IPS-NIHi11 (cell line): ENCODE data around the gene LGALS7.

Experiments
- DNase-seq: peaks from one replicate; pipeline ENCODE4 v3.0.0; 2012; ENCODE audit warnings: mixed read lengths, low spot score

The LGALS7 gene

GRCh38 chr19:38726761-38727301 lies 46.5 kb downstream of the LGALS7 start:
- no peak for DNase-seq

DNA sequence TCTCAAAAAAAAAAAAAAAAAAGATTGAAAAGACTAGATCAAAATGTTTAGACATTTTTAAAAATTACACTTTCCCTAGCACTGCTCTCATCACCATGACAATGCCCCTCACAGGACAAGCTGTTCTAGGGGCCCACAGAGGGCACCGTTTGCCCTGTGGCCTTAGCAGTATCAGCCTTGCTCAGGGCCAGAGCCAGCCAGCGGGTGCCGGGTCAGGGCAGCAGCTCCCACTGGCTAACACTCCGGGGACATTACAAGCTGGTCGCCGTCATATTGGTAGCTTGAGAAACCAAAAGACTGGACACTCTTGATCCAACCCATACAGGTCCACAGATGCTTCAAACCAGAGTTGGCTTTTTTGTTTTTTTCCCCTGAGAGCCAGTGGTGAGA lies 47.0 kb downstream of the LGALS7 start:
- no peak for DNase-seq

- DNase-seq: no peak
Observed at GRCh38 chr19:38725469-38726283, 47.6 kb downstream of the LGALS7 start.

DNA sequence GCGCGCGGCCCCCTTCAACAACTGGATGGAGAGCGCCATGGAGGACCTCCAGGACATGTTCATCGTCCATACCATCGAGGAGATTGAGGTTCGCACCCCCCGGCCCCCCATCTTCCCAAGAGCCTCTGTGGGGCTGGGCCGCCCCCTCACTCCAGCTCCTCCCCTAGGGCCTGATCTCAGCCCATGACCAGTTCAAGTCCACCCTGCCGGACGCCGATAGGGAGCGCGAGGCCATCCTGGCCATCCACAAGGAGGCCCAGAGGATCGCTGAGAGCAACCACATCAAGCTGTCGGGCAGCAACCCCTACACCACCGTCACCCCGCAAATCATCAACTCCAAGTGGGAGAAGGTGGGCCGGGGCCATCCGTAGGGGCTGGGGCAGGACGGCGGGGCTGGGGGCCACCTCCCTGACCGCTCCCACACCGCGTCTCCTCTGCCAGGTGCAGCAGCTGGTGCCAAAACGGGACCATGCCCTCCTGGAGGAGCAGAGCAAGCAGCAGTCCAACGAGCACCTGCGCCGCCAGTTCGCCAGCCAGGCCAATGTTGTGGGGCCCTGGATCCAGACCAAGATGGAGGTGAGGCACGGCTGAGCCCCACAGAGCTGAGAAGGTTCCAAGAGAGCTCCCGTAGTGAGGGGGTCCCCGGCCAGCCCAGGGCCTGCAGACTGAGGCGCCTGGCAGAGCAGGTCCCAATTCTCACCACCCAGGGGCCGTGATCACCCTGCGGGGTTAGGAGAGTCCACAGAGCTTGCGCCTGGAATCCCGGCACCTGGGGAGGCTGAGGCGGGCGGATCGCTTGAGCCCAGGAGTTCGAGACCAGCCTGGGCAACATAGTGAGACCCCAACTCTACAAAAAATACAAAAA lies 49.1 kb downstream of the LGALS7 start:
- no peak for DNase-seq

DNA sequence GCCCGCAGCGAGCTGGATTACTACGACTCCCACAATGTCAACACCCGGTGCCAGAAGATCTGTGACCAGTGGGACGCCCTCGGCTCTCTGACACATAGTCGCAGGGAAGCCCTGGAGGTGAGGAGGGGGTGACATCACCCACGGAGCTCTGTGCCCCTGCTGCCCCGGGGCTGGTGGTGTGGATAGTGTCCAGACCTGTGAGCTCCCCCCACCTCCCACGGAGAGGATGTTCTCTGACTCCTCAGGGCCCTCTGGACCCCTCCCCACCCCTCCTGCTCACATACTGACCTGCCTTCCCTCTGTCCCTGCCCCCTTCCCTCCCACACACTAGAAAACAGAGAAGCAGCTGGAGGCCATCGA lies 49.7 kb downstream of the LGALS7 start:
- no peak for DNase-seq

DNA sequence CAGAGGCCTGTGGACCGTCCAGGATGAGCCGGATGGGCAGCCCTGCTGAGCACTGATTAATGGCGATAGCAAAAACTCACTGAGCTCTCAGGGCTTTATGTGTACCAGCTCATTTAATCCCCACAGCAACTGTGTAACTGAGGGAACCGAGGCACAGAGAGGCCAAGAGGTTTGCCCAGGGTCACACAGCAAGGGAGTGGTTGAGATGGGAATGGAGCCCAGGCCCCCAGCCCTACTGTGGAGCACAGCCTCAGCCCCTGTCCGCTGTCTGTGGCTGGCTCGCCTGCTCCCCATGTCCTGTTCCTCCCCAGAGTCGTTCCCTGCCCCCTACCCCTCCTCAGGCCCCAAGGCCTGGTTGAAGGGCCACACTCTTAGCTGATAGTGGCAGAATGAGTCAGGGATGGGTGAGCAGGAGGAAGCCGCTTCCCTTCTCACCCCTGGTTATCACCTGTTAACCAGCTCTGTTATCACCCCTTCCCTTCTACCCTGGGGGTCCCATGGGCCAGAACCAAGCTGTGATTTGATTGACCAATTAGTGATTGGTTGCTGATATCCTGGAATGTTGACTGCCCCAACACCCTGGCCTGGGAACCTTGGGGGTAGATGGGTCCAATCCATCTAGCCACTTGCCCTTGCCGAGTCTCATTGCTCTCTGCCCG lies 50.2 kb downstream of the LGALS7 start:
- DNase-seq: no peak

DNA sequence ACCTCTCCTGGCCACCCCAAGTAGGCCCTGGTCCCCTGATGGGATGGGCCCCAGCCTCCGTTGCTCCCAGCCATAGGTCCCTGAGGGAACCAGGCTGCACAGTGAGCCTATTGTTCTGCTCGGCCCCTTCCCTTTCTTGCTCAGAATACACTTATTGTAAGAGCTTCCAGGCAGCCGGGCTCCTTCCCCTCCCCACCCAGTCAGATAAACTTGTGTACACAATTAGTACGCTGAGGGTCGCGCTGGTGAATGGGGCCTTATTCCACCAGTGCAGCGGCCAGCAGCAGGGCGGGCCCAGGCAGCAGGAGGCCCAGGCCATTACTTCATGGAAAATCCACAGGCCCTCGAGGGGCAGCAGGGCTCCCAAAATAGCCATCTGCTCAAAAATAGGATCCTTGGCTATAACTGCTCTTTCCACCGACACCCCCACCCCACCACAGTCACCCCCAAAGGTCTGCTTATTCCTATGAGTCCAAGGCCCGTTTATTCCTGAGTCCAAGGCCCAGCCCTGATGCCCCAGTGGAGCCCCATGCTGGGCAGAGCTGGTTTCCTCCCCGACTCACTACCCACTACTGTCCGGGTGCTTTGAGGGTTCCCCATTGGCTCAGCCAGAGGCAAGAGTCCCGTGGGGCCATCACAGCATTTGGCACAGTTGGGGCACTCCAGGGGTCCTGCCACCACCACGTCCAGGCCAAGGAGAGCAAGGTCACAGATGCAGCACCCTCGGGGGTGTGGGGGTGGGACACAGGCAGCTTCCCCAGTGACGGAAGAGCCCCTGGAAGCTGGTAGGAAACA lies 51.1 kb downstream of the LGALS7 start:
- DNase-seq: no peak

DNA sequence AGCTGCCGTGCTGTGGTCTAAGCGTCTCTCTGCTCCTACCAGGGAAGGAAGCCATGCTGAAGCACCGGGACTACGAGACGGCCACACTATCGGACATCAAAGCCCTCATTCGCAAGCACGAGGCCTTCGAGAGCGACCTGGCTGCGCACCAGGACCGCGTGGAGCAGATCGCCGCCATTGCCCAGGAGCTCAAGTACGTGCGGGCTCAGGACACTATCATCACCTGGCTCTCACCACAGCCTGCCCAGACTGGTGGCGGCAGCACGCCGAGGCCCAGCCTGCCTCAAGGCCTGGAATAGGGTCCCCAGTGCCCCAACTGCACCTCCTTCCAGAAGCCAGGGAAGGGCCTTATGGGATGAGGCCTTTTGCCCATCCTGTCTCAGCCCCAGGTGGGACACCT lies 51.8 kb downstream of the LGALS7 start:
- no peak for DNase-seq
